Endothelial cell (in vitro differentiated cells): Measurements from ENCODE around the gene HOXC12. TPM values are rescaled to one million over a fixed set of nuclear protein-coding genes. Genes with fewer than 3 reads are reported as not detected.

ENCODE experiments used
- DNase-seq: peaks from one replicate; pipeline ENCODE4 v3.0.0; 2021; ENCODE audit warnings: low spot score
- H3K27ac Mint-ChIP-seq: one replicate; pipeline ENCODE4 v1.8.0; 2021; ENCODE audit warnings: mixed read lengths, inconsistent platforms; ENCODE audit not compliant: unreplicated experiment
- H3K27me3 Mint-ChIP-seq: one replicate; pipeline ENCODE4 v1.8.0; 2021; ENCODE audit warnings: mild to moderate bottlenecking, moderate library complexity, mixed read lengths, inconsistent platforms; ENCODE audit not compliant: unreplicated experiment
- H3K36me3 Mint-ChIP-seq: one replicate; pipeline ENCODE4 v1.8.0; 2021; ENCODE audit warnings: mild to moderate bottlenecking, low read depth, mixed read lengths, inconsistent platforms; ENCODE audit not compliant: unreplicated experiment
- H3K4me1 Mint-ChIP-seq: one replicate; pipeline ENCODE4 v1.8.0; 2021; ENCODE audit warnings: mild to moderate bottlenecking, mixed read lengths, inconsistent platforms; ENCODE audit not compliant: unreplicated experiment
- H3K4me3 Mint-ChIP-seq: one replicate; pipeline ENCODE4 v1.8.0; 2021; ENCODE audit warnings: mild to moderate bottlenecking, mixed read lengths, inconsistent platforms; ENCODE audit not compliant: unreplicated experiment
- H3K9me3 Mint-ChIP-seq: one replicate; pipeline ENCODE4 v1.8.0; 2021; ENCODE audit warnings: mixed read lengths, inconsistent platforms; ENCODE audit not compliant: unreplicated experiment
- microRNA-seq: library from miRNA; unstranded; fragments of <30 nt; microRNA quantifications from one replicate; pipeline ENCODE4, GENCODE V29; 2020; ENCODE audit not compliant: unreplicated experiment
- total RNA-seq: library from RNA; stranded (reverse); fragmentation: NEBNext Ultra II Directional; extraction: Animal tissue kit (Norgen Biotek cat#: 25700); gene quantifications from one replicate; pipeline ENCODE4 v1.2.1, GENCODE V29; 2021; ENCODE audit not compliant: unreplicated experiment
- TF ChIP-seq, protein P1 (sequence below): fragments of 200-600 bp; sonication (generic); IDR thresholded peaks from one replicate; pipeline ENCODE4 v1.5.0; 2021; ENCODE audit warnings: antibody characterized with exemption; ENCODE audit not compliant: unreplicated experiment

Gene HOXC12
- total RNA-seq, 1 donor from 2014 or later: 1.3 TPM

DNA sequence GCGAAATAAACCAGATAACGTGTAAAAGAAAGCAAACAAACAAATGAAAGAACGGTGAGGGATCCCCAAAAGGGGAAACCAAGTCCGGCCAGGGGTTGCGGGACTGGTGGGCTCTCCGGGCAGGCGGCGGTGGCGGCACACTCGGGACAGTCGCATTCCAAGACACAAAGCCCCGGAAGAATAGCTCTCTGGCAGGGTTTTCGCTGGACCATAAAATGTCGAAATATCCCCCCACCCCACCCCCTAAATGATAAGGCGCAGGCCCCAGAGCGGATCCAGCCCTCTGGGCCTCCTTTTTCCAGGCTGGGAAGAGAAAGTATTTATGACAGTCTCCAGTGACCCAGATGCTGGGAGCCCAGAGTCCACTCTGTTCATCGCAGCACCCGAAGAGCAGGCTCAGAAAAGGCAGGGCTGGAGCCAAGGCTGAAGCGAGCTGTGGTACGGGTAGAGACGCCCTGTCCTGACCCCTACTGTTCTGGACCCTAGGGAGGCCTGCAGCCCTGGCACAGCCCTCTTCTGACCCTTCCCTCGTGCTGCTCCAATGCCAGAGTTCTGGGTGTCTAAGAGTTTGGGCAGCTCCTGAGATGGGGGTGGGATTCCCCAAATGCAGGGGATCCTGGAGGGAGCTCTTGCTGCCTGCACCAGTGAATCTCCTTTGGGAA, 52.0 kb downstream of the HOXC12 start:
- Mint-ChIP-seq H3K27me3 (peaks cover 38% of the 10 kb centered on the region), H3K4me3 (no peak overlapping the region)

DNA sequence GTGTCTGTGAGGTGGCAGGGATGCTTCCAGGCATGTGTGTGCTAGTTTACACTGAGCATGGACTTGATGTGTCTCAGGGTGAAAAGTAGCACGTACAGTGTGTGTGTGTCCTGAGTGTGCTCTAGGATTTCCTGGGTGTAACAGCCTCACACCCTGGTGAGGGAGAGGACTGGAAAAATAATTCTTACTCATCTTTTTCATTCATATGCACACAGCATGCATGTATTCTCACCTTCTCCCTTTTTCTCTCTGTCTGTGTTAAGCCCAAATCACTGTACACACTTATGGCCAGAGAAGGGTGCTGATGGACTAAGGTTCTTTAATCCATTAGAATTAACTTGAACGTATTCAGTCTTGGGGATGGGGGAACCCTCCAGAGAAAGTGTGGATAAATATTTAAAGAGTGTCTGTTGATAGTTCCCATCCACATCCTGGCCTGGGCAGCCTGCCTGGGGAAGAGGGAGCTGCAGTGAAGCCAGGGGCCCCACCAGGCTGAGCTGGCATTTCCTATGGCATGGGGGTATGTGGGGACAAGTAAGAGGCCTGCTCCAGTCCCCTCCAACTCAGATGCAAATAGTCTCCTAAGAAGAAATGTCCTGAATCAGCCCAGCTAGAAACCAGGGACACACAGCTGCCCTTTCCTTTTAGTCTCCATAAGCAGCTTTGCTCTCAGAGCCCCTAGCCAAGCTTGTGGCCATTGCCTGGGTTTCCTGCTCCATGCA, 53.0 kb downstream of the HOXC12 start:
- Mint-ChIP-seq H3K4me1 (peaks cover 18% of the 10 kb centered on the region), H3K27ac (no peak overlapping the region), H3K4me3 (no peak overlapping the region), H3K27me3 (peaks cover 37% of the 10 kb centered on the region), H3K36me3 (no peaks in the 10 kb centered on the region), H3K9me3 (no peaks in the 10 kb centered on the region)
- TF ChIP-seq, protein P1, sequence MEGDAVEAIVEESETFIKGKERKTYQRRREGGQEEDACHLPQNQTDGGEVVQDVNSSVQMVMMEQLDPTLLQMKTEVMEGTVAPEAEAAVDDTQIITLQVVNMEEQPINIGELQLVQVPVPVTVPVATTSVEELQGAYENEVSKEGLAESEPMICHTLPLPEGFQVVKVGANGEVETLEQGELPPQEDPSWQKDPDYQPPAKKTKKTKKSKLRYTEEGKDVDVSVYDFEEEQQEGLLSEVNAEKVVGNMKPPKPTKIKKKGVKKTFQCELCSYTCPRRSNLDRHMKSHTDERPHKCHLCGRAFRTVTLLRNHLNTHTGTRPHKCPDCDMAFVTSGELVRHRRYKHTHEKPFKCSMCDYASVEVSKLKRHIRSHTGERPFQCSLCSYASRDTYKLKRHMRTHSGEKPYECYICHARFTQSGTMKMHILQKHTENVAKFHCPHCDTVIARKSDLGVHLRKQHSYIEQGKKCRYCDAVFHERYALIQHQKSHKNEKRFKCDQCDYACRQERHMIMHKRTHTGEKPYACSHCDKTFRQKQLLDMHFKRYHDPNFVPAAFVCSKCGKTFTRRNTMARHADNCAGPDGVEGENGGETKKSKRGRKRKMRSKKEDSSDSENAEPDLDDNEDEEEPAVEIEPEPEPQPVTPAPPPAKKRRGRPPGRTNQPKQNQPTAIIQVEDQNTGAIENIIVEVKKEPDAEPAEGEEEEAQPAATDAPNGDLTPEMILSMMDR: no peak
- DNase-seq: no peak

More for the DNA sequence above, 52.0 kb downstream of the HOXC12 start:
- H3K4me1 Mint-ChIP-seq: peaks cover 18% of the 10 kb centered on the region
- H3K9me3 Mint-ChIP-seq: no peaks in the 10 kb centered on the region
- TF ChIP-seq, protein P1: no peak
- H3K27ac Mint-ChIP-seq: no peak overlapping the region
- no peaks in the 10 kb centered on the region for H3K36me3 Mint-ChIP-seq
- no peak for DNase-seq

DNA sequence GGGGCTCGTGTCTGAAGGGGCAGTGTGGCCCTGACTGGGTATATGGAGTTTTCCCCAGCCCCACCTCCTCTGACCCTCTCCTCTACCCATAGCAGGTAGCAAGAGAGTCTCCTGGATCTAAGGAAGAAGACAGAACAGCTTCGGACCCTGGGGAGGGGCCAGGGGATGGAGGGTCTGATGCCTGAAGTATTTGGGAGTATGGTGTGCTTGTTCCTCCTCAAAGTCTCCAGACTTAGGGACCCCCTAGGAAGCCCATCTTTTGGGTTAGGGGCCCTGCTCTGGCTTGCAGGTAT, 53.5 kb downstream of the HOXC12 start:
- no peaks in the 10 kb centered on the region for H3K36me3 Mint-ChIP-seq
- no peaks in the 10 kb centered on the region for H3K9me3 Mint-ChIP-seq
- peaks cover 20% of the 10 kb centered on the region for H3K4me1 Mint-ChIP-seq
- no peak overlapping the region for H3K27ac Mint-ChIP-seq
- H3K4me3 Mint-ChIP-seq: no peak overlapping the region
- H3K27me3 Mint-ChIP-seq: peaks cover 36% of the 10 kb centered on the region
- TF ChIP-seq, protein P1: no peak
- DNase-seq: no peak

Small RNA genes lying within 50 kb of the gene (microRNA-seq; reads per million reads assigned to microRNA genes)
- 22.0 reads per million, percentile 68 among the genes with 10 or more reads in this experiment for gene MIR196A2

Other genes starting within 250 kb of the HOXC12 start
- 144 TPM for gene CALCOCO1, start 227.5 kb upstream of the HOXC12 start, total RNA-seq
- gene CISTR, start 202.9 kb upstream of the HOXC12 start, total RNA-seq: 1.4 TPM
- gene HOXC13, start 16.1 kb upstream of the HOXC12 start, total RNA-seq: 0.38 TPM
- 0.38 TPM for gene HOXC11, start 18.2 kb downstream of the HOXC12 start, total RNA-seq
- gene HOTAIR, start 20.1 kb downstream of the HOXC12 start, total RNA-seq: 1.4 TPM
- 1.9 TPM for gene HOXC10, start 30.2 kb downstream of the HOXC12 start, total RNA-seq
- 0.28 TPM for gene HOXC9, start 45.3 kb downstream of the HOXC12 start, total RNA-seq
- not detected for gene HOXC8, start 54.1 kb downstream of the HOXC12 start, total RNA-seq
- gene HOXC6, start 73.5 kb downstream of the HOXC12 start, total RNA-seq: 0.21 TPM
- gene HOXC5, start 78.1 kb downstream of the HOXC12 start, total RNA-seq: not detected
- gene HOXC4, start 98.9 kb downstream of the HOXC12 start, total RNA-seq: not detected
- gene SMUG1, start 234.1 kb downstream of the HOXC12 start, total RNA-seq: 24.2 TPM